A549 (cell line): ENCODE data around the gene CELF1. TPM values are rescaled to one million over a fixed set of nuclear protein-coding genes. Genes with fewer than 3 reads are reported as not detected.

ENCODE experiments used
- ATAC-seq, 2 experiments: fragments of 200-7000 bp in 1 of 2; fragments of >200 bp in 1 of 2; cut with Nextera tagmentation in 1 of 2; cut with Tn5 transposase in 1 of 2; 3 replicates each; pipeline versions ENCODE4 v1.8.0 to v1.9.1; 2018 to 2020; ENCODE audit warnings: mild to moderate bottlenecking in 1 of 2, moderate library complexity in 1 of 2
- CTCF ChIA-PET: fragments of 300-600 bp; sonication (Branson Sonifier 250); formaldehyde crosslinking; extraction: SDS; loops from one replicate; lab custom pipeline; 2021; ENCODE audit warnings: antibody characterized with exemption, inconsistent platforms; lab: Yijun Ruan, JAX
- POLR2A ChIA-PET: fragments of 350-600 bp; formaldehyde crosslinking; extraction: SDS; loops from one replicate; lab custom pipeline; 2021; ENCODE audit warnings: antibody characterized with exemption, inconsistent platforms; lab: Yijun Ruan, JAX
- DNase-seq, 2 experiments: peaks; one replicate each; pipeline versions ENCODE4 v3.0.0 to v3.0.0-alpha.2; 2011 to 2016; ENCODE audit warnings: low read depth in 1 of 2, low spot score in 1 of 2
- FAIRE-seq: peaks from 2 replicates; lab custom pipeline; 2011; peaks lifted over from hg19 to GRCh38; lab: Jason Lieb, UNC
- H3K27ac ChIP-seq, 2 experiments: fragments of >200 bp; sonication (Bioruptor Twin); formaldehyde crosslinking; 3 replicates each; pipeline ENCODE4 v1.5.1; 2016 to 2017
- H3K4me1 ChIP-seq: fragments of >200 bp; sonication (Bioruptor Twin); formaldehyde crosslinking; 3 replicates; pipeline ENCODE4 v1.6.1; 2016
- H3K4me2 ChIP-seq: fragments of >200 bp; sonication (Bioruptor Twin); formaldehyde crosslinking; 3 replicates; pipeline ENCODE4 v1.6.1; 2016
- H3K4me3 ChIP-seq: fragments of >200 bp; sonication (Bioruptor Twin); formaldehyde crosslinking; 3 replicates; pipeline ENCODE4 v1.5.1; 2016
- H3K9me3 ChIP-seq: fragments of >200 bp; sonication (Bioruptor Twin); formaldehyde crosslinking; 3 replicates; pipeline ENCODE4 v1.6.1; 2016
- ATOH8 ChIP-seq: fragments of 250-450 bp; sonication (Bioruptor Pico); IDR thresholded peaks from 2 replicates; pipeline ENCODE4 v1.5.0; 2020; ENCODE audit warnings: low read depth, mild to moderate bottlenecking, moderate library complexity
- BCL3 ChIP-seq: fragments of >200 bp; sonication (Bioruptor Twin); formaldehyde crosslinking; IDR thresholded peaks from 3 replicates; pipeline ENCODE4 v1.6.1; 2016
- BHLHE40 ChIP-seq: IDR thresholded peaks from 2 replicates; pipeline ENCODE4 v1.6.1; 2012; ENCODE audit warnings: low read depth, low read length, inconsistent platforms
- CEBPB ChIP-seq, 2 experiments: fragments of >200 bp in 1 of 2; sonication (Bioruptor Twin) in 1 of 2; formaldehyde crosslinking in 1 of 2; IDR thresholded peaks; 2 replicates each; pipeline ENCODE4 v1.6.1; 2012 to 2016
- CHD2 ChIP-seq: fragments of 150-350 bp; IDR thresholded peaks from 2 replicates; pipeline ENCODE4 v1.6.1; 2014; ENCODE audit warnings: low read length; ENCODE audit not compliant: partially characterized antibody
- CTCF ChIP-seq: fragments of >200 bp; sonication (Bioruptor Twin); formaldehyde crosslinking; IDR thresholded peaks from 3 replicates; pipeline ENCODE4 v1.5.1; 2016
- E2F6 ChIP-seq: IDR thresholded peaks from 2 replicates; pipeline ENCODE4 v1.6.1; 2012; ENCODE audit warnings: low read depth, borderline replicate concordance
- EHF ChIP-seq: fragments of 250-450 bp; sonication (Bioruptor Pico); IDR thresholded peaks from 2 replicates; pipeline ENCODE4 v1.5.0; 2020; ENCODE audit warnings: mild to moderate bottlenecking
- HES2 ChIP-seq: fragments of >200 bp; sonication (Bioruptor Twin); formaldehyde crosslinking; IDR thresholded peaks from 2 replicates; pipeline ENCODE4 v1.6.1; 2016
- HEYL ChIP-seq: fragments of 250-450 bp; sonication (Bioruptor Pico); IDR thresholded peaks from 2 replicates; pipeline ENCODE4 v1.8.0; 2021; ENCODE audit warnings: mild to moderate bottlenecking, moderate library complexity
- KDM5A ChIP-seq: fragments of 200-600 bp; sonication (generic); IDR thresholded peaks from 2 replicates; pipeline ENCODE4 v1.6.1; 2016; ENCODE audit warnings: antibody characterized with exemption, mild to moderate bottlenecking
- MYC ChIP-seq: IDR thresholded peaks from 2 replicates; pipeline ENCODE4 v1.6.1; 2012; ENCODE audit warnings: mild to moderate bottlenecking, inconsistent platforms, low read length, improper control_type of control experiment, borderline replicate concordance
- NPAS2 ChIP-seq: fragments of 250-450 bp; sonication (Bioruptor Pico); IDR thresholded peaks from 2 replicates; pipeline ENCODE4 v1.8.0; 2022; ENCODE audit warnings: mild to moderate bottlenecking, moderate library complexity, borderline replicate concordance
- NR3C1 ChIP-seq: fragments of >200 bp; sonication (Bioruptor Twin); formaldehyde crosslinking; IDR thresholded peaks from 3 replicates; pipeline ENCODE4 v1.6.1; 2017
- PBX3 ChIP-seq: IDR thresholded peaks from 2 replicates; pipeline ENCODE4 v1.6.1; 2012
- RARB ChIP-seq: fragments of 250-450 bp; sonication (Bioruptor Pico); IDR thresholded peaks from 2 replicates; pipeline ENCODE4 v1.8.0; 2021; ENCODE audit warnings: mild to moderate bottlenecking, moderate library complexity
- REST ChIP-seq: fragments of 200-600 bp; sonication (generic); IDR thresholded peaks from 2 replicates; pipeline ENCODE4 v1.6.1; 2016; ENCODE audit warnings: antibody characterized with exemption, mild to moderate bottlenecking, moderate library complexity
- RNF2 ChIP-seq: fragments of 200-600 bp; sonication (generic); IDR thresholded peaks from 2 replicates; pipeline ENCODE4 v1.6.1; 2016; ENCODE audit warnings: low read depth, mild to moderate bottlenecking, antibody characterized with exemption, moderate library complexity, borderline replicate concordance
- SREBF2 ChIP-seq: fragments of 450-650 bp; IDR thresholded peaks from 2 replicates; pipeline ENCODE4 v1.6.1; 2014; ENCODE audit warnings: mild to moderate bottlenecking, moderate library complexity
- WGBS: methylation state at CpG from one replicate; pipeline ENCODE4 v1.1.6; 2017; ENCODE audit errors: missing lambda C conversion rate; 5-methylcytosine and 5-hydroxymethylcytosine counted together
- polyA plus RNA-seq, 4 experiments: library from polyadenylated mRNA; depleted of rRNA in 3 of 4; stranded (reverse); fragments of >200 nt; fragmentation: RNase III in 1 of 4; extraction: RNeasy Plus Mini Kit Qiagen cat#74134 plus additional on column Dnase treatment in 1 of 4; gene quantifications; 2 replicates in 3 of 4; 3 replicates in 1 of 4; pipeline ENCODE4 v1.2.3, GENCODE V29; 2011 to 2017

CELF1 gene
- polyA plus RNA-seq, 2 of the 4 experiments (the other 2 are of a cell fraction) = 53.8 to 138 TPM

GRCh38 chr11:47469361-47470179 is 83.4 kb downstream of the CELF1 start:
- ChIA-PET POLR2A (no interaction called here), CTCF (interaction anchor here (0.7 to 1.5 kb wide), 4 partner anchors 7 to 82 kb away, joined by 3 to 4 read pairs (median 4); no protein-coding TSS in a partner anchor)
- Histone ChIP-seq H3K9me3 (no peaks in the 10 kb centered on the region), H3K27ac (no peak overlapping the region), H3K4me1 (peaks cover 12% of the 10 kb centered on the region), H3K4me3 (no peak overlapping the region), H3K4me2 (no peak overlapping the region)
- no peak for DNase-seq
- WGBS = 87% methylated on average over 7 of the region's 7 CpGs
- no peak for FAIRE-seq
- peak; percentile 9 to 15; a peak in 1 of 6 replicates for ATAC-seq
- no peak for TF ChIP-seq CTCF
- TF ChIP-seq NPAS2 (CRISPR knock-in tag) = no peak
- no peak for TF ChIP-seq REST
- TF ChIP-seq ATOH8 (CRISPR knock-in tag) = no peak
- no peak for TF ChIP-seq HES2
- TF ChIP-seq BHLHE40 = no peak
- no peak for TF ChIP-seq SREBF2
- TF ChIP-seq CEBPB (IDR thresholded peaks at IDR 0.05) = no peak
- no peak for TF ChIP-seq RARB
- no peak for TF ChIP-seq PBX3
- TF ChIP-seq NR3C1 = no peak

GRCh38 chr11:47468598-47469214 is 84.2 kb downstream of the CELF1 start:
- WGBS = 78% methylated on average over 8 of the region's 8 CpGs
- Histone ChIP-seq H3K4me3 (no peak overlapping the region), H3K9me3 (no peaks in the 10 kb centered on the region), H3K4me2 (no peak overlapping the region), H3K27ac (no peak overlapping the region), H3K4me1 (peaks cover 12% of the 10 kb centered on the region)
- POLR2A ChIA-PET = no interaction called here
- TF ChIP-seq HES2 (no peak), MYC (no peak), E2F6 (no peak), BCL3 (no peak), EHF (CRISPR knock-in tag) (no peak), KDM5A (no peak), RNF2 (no peak), HEYL (CRISPR knock-in tag) (no peak), NR3C1 (no peak), CTCF (no peak), CHD2 (no peak)
- DNase-seq (no peak), FAIRE-seq (no peak), ATAC-seq (peak in 1 of 2 experiments; percentile 16; a peak in 2 of 6 replicates)
- CTCF ChIA-PET = interaction anchor here (0.5 kb wide), 1 partner anchor 12 kb away, joined by 4 read pairs; no protein-coding TSS in a partner anchor
